PFSK-1 (cell line): ENCODE measurements around the gene LARP4B.

ENCODE experiments used
- FOXP2 ChIP-seq: optimal IDR thresholded peaks from 2 replicates; pipeline ENCODE3; 2011; ENCODE audit warnings: borderline replicate concordance, control low read depth, inconsistent platforms; ENCODE audit not compliant: insufficient read depth; ENCODE audit errors: extremely low read length, extremely low read depth
- POLR2AphosphoS5 ChIP-seq: IDR thresholded peaks from 2 replicates; pipeline ENCODE4 v1.6.1; 2012; ENCODE audit warnings: low read depth, mild to moderate bottlenecking, control low read depth, low read length, moderate library complexity
- SIN3A ChIP-seq: IDR thresholded peaks from 2 replicates; pipeline ENCODE4 v1.6.1; 2012; ENCODE audit warnings: mild to moderate bottlenecking, low read length, moderate library complexity, borderline replicate concordance; ENCODE audit not compliant: insufficient read depth
- TAF1 ChIP-seq: IDR thresholded peaks from 2 replicates; pipeline ENCODE4 v1.6.1; 2012; ENCODE audit warnings: low read length, control low read depth, borderline replicate concordance; ENCODE audit not compliant: insufficient read depth
- TF ChIP-seq, protein P1 (sequence below), 2 experiments: IDR thresholded peaks; 2 replicates each; pipeline versions ENCODE4 v1.6.1 to v1.8.0; 2011 to 2012; ENCODE audit warnings: low read depth in 2 of 2, low read length in 2 of 2, control low read depth in 1 of 2, inconsistent platforms in 1 of 2, mild to moderate bottlenecking in 1 of 2, moderate library complexity in 1 of 2; ENCODE audit not compliant: insufficient read depth in 1 of 2

Gene LARP4B

DNA sequence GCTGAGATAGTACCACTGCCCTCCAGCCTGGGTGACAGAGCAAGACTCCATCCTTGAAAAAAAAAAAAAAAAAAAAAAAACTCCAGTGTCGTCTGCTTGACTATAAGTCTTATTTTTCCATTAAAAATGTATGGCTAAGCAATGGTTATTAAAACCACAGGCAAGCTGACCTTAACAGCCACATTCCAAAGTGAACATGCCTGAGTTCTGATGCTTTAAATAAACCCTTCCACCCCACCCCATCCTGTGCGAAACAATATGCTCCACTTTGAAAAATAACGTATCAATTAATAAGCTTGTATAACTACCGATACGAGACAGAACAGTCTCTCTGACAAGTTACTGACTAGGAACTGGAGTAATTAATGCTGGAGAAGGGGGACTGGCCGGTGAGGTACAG lies 63.7 kb downstream of the LARP4B start:
- TF ChIP-seq TAF1 (no peak), FOXP2 (no peak), SIN3A (no peak), POLR2AphosphoS5 (no peak)
- TF ChIP-seq, protein P1, sequence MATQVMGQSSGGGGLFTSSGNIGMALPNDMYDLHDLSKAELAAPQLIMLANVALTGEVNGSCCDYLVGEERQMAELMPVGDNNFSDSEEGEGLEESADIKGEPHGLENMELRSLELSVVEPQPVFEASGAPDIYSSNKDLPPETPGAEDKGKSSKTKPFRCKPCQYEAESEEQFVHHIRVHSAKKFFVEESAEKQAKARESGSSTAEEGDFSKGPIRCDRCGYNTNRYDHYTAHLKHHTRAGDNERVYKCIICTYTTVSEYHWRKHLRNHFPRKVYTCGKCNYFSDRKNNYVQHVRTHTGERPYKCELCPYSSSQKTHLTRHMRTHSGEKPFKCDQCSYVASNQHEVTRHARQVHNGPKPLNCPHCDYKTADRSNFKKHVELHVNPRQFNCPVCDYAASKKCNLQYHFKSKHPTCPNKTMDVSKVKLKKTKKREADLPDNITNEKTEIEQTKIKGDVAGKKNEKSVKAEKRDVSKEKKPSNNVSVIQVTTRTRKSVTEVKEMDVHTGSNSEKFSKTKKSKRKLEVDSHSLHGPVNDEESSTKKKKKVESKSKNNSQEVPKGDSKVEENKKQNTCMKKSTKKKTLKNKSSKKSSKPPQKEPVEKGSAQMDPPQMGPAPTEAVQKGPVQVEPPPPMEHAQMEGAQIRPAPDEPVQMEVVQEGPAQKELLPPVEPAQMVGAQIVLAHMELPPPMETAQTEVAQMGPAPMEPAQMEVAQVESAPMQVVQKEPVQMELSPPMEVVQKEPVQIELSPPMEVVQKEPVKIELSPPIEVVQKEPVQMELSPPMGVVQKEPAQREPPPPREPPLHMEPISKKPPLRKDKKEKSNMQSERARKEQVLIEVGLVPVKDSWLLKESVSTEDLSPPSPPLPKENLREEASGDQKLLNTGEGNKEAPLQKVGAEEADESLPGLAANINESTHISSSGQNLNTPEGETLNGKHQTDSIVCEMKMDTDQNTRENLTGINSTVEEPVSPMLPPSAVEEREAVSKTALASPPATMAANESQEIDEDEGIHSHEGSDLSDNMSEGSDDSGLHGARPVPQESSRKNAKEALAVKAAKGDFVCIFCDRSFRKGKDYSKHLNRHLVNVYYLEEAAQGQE (IDR thresholded peaks at IDR 0.05; ENCODE audit: insufficient read depth in 1 of 2, low read depth in 2 of 2, low read length in 2 of 2): no peak

- TF ChIP-seq POLR2AphosphoS5 (no peak), FOXP2 (no peak), SIN3A (no peak), TAF1 (no peak)
- TF ChIP-seq, protein P1 (IDR thresholded peaks at IDR 0.05; ENCODE audit: insufficient read depth in 1 of 2, low read depth in 2 of 2, low read length in 2 of 2): no peak
Observed at GRCh38 chr10:866577-866941, 64.9 kb downstream of the LARP4B start.

GRCh38 chr10:865924-866576 lies 65.5 kb downstream of the LARP4B start:
- TF ChIP-seq TAF1 (no peak), FOXP2 (no peak), SIN3A (no peak), POLR2AphosphoS5 (no peak)
- TF ChIP-seq, protein P1 (IDR thresholded peaks at IDR 0.05; ENCODE audit: insufficient read depth in 1 of 2, low read depth in 2 of 2, low read length in 2 of 2): no peak

GRCh38 chr10:865257-865656 lies 66.2 kb downstream of the LARP4B start:
- TF ChIP-seq, protein P1 (IDR thresholded peaks at IDR 0.05; ENCODE audit: insufficient read depth in 1 of 2, low read depth in 2 of 2, low read length in 2 of 2): no peak
- no peak for TF ChIP-seq TAF1
- TF ChIP-seq FOXP2: no peak
- no peak for TF ChIP-seq SIN3A
- TF ChIP-seq POLR2AphosphoS5: no peak
